Measurements from ENCODE around the gene ZNF10. TPM values are rescaled to one million over a fixed set of nuclear protein-coding genes. Genes with fewer than 3 reads are reported as not detected.

ZNF10 gene
- total RNA-seq, 1 experiment from 2014 or later = 7.2 TPM

GRCh38 chr12:133202493-133203343 is 72.3 kb downstream of the ZNF10 start:
- Mint-ChIP-seq H3K27me3 (ENCODE audit: insufficient read depth, unreplicated experiment) (no peaks in the 10 kb centered on the region), H3K4me3 (ENCODE audit: unreplicated experiment) (no peak overlapping the region), H3K4me1 (ENCODE audit: insufficient read depth, unreplicated experiment) (no peaks in the 10 kb centered on the region), H3K27ac (ENCODE audit: low read depth, unreplicated experiment) (no peak overlapping the region), H3K36me3 (ENCODE audit: insufficient read depth, unreplicated experiment) (peaks cover 55% of the 10 kb centered on the region), H3K9me3 (ENCODE audit: unreplicated experiment) (peaks cover 24% of the 10 kb centered on the region)
- POLR2A ChIA-PET = interaction anchor here (1.1 to 1.5 kb wide), 2 partner anchors 21 to 72 kb away, joined by 3 to 6 read pairs; partner anchors contain the start of genes ZNF10 and ZNF268
- intact Hi-C loops (cut with micrococcal nuclease) = no loop called here
- TF ChIP-seq CTCF (IDR thresholded peaks at IDR 0.05; ENCODE audit: unreplicated experiment) = no peak
- BruUV-seq (replicated peaks) = no TSS peak
- peak; percentile 6 for DNase-seq (ENCODE audit: unreplicated experiment)
- CTCF ChIA-PET = interaction anchor here (0.5 to 1.4 kb wide), 3 partner anchors 12 to 98 kb away, joined by 3 to 4 read pairs (median 4); partner anchors contain the start of gene ZNF268

GRCh38 chr12:133203344-133204263 is 73.2 kb downstream of the ZNF10 start:
- no peak overlapping the region for H3K27ac Mint-ChIP-seq (ENCODE audit: low read depth, unreplicated experiment)

GRCh38 chr12:133204264-133204603 is 73.8 kb downstream of the ZNF10 start:
- no TSS peak for BruUV-seq (replicated peaks)
- Mint-ChIP-seq H3K27me3 (ENCODE audit: insufficient read depth, unreplicated experiment) (no peaks in the 10 kb centered on the region), H3K9me3 (ENCODE audit: unreplicated experiment) (peaks cover 24% of the 10 kb centered on the region), H3K27ac (ENCODE audit: low read depth, unreplicated experiment) (no peak overlapping the region), H3K4me1 (ENCODE audit: insufficient read depth, unreplicated experiment) (no peaks in the 10 kb centered on the region), H3K36me3 (ENCODE audit: insufficient read depth, unreplicated experiment) (peaks cover 55% of the 10 kb centered on the region), H3K4me3 (ENCODE audit: unreplicated experiment) (no peak overlapping the region)
- ChIA-PET POLR2A (no interaction called here), CTCF (no interaction called here)
- no peak for DNase-seq (ENCODE audit: unreplicated experiment)
- intact Hi-C loops (cut with micrococcal nuclease) = no loop called here
- no peak for TF ChIP-seq CTCF (IDR thresholded peaks at IDR 0.05; ENCODE audit: unreplicated experiment)

More at GRCh38 chr12:133203344-133204263, 73.2 kb downstream of the ZNF10 start:
- intact Hi-C loops (cut with micrococcal nuclease) = no loop called here
- ChIA-PET CTCF (interaction anchor here (0.5 to 1.4 kb wide), 3 partner anchors 13 to 99 kb away, joined by 3 to 4 read pairs (median 4); partner anchors contain the start of gene ZNF268), POLR2A (interaction anchor here (1.1 to 1.5 kb wide), 2 partner anchors 22 to 73 kb away, joined by 3 to 6 read pairs; partner anchors contain the start of genes ZNF10 and ZNF268)
- Mint-ChIP-seq H3K4me3 (ENCODE audit: unreplicated experiment) (no peak overlapping the region), H3K9me3 (ENCODE audit: unreplicated experiment) (peaks cover 24% of the 10 kb centered on the region), H3K27me3 (ENCODE audit: insufficient read depth, unreplicated experiment) (no peaks in the 10 kb centered on the region), H3K4me1 (ENCODE audit: insufficient read depth, unreplicated experiment) (no peaks in the 10 kb centered on the region), H3K36me3 (ENCODE audit: insufficient read depth, unreplicated experiment) (peaks cover 55% of the 10 kb centered on the region)
- peak; percentile 13 for DNase-seq (ENCODE audit: unreplicated experiment)
- no peak for TF ChIP-seq CTCF (IDR thresholded peaks at IDR 0.05; ENCODE audit: unreplicated experiment)
- no TSS peak for BruUV-seq (replicated peaks)

- TF ChIP-seq CTCF (IDR thresholded peaks at IDR 0.05; ENCODE audit: unreplicated experiment) = no peak
- Mint-ChIP-seq H3K27me3 (ENCODE audit: insufficient read depth, unreplicated experiment) (no peaks in the 10 kb centered on the region), H3K4me1 (ENCODE audit: insufficient read depth, unreplicated experiment) (no peaks in the 10 kb centered on the region), H3K4me3 (ENCODE audit: unreplicated experiment) (no peak overlapping the region), H3K27ac (ENCODE audit: low read depth, unreplicated experiment) (no peak overlapping the region), H3K9me3 (ENCODE audit: unreplicated experiment) (peaks cover 8% of the 10 kb centered on the region), H3K36me3 (ENCODE audit: insufficient read depth, unreplicated experiment) (peaks cover 33% of the 10 kb centered on the region)
- ChIA-PET POLR2A (no interaction called here), CTCF (interaction anchor here (0.8 kb wide), 1 partner anchor 25 kb away, joined by 3 read pairs; no protein-coding TSS in a partner anchor)
- intact Hi-C loops (cut with micrococcal nuclease) = no loop called here
- no peak for DNase-seq (ENCODE audit: unreplicated experiment)
- no TSS peak for BruUV-seq (replicated peaks)
Measured at GRCh38 chr12:133206390-133206789, 76.0 kb downstream of the ZNF10 start.
